GM19455 (cell line): ENCODE measurements around the gene MAGOHB.
A peak's percentile ranks its signal among the peaks of the same experiment; 100 is the strongest.
"Not testable (repeated sequence)": the region's sequence is repeated elsewhere in the genome, so short reads cannot be mapped to it uniquely, and the experiment has no call there.

Source experiments
- ATAC-seq: cut with Tn5 transposase; IDR thresholded peaks from one replicate; pipeline ENCODE4 v1.9.1; 2021; ENCODE audit not compliant: unreplicated experiment

MAGOHB gene

GRCh38 chr12:10613349-10614055 lies at the start of gene MAGOHB:
MAGOHB (minus strand) TSS chr12:10613609; CDS start chr12:10613532, 77 bp downstream.
- ATAC-seq = peak; percentile 97

DNA sequence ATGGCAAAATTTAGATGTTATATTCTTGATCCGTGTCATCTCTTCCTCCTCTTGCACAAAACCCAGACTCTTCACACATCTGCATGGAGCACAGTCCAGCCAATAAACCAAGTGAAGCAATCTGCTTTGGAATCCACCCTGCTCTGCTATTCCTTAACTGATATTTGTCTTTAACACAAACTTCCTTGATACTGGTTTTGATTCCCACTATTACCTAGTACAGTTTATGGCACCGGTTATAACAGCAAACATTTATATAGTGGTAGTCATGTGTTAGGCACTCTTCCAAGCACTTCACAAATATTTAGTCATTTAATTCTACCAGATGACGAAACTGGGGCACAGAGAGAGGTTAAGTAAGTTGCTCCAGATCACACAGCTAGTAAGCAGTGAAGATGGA lies 47.9 kb upstream of the MAGOHB start:
- no peak for ATAC-seq

GRCh38 chr12:10654003-10654402 lies 40.6 kb upstream of the MAGOHB start:
- ATAC-seq = no peak

- ATAC-seq = no peak
Observed at GRCh38 chr12:10652192-10652591, 38.8 kb upstream of the MAGOHB start.

DNA sequence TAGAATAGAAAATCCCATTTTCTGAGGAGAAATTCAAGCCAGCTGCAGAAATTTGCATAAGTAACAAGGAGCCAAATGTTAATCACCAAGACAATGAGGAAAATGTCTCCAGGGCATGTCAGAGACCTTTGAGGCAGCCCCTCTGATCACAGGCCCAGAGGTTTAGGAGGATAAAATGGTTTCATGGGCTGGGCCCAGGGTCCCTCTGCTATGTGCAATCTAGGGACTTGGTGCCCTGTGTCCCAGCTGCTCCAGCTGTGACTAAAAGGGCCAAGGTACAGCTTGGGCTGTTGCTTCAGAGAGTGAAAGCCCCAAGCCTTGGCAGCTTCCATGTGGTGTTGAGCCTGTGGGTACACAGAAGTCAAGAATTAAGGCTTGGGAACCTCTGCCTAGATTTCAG lies 33.2 kb upstream of the MAGOHB start:
- ATAC-seq = not testable (repeated sequence)

GRCh38 chr12:10645910-10646309 lies 32.5 kb upstream of the MAGOHB start:
- ATAC-seq = no peak

- no peak for ATAC-seq
Observed at GRCh38 chr12:10641735-10642500, 28.5 kb upstream of the MAGOHB start.

DNA sequence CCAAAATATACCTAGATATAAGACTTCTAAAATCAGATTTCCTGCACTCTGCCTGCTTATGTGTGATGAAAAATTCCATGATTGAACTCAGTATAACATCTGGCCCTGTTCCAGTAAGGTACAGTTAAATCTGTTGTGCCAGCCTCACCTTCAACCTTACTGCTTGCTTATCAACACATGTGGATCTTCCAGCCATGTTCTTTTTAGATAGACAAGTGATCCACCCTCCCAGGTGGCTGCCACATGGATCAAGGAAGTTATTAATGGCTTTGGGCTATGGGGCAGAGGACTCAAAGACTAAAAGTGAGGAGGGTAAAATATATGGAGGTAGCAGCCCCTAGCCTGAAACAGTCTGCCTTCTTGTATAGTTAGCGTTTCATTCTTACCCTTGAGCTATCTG lies 25.3 kb upstream of the MAGOHB start:
- ATAC-seq = no peak

DNA sequence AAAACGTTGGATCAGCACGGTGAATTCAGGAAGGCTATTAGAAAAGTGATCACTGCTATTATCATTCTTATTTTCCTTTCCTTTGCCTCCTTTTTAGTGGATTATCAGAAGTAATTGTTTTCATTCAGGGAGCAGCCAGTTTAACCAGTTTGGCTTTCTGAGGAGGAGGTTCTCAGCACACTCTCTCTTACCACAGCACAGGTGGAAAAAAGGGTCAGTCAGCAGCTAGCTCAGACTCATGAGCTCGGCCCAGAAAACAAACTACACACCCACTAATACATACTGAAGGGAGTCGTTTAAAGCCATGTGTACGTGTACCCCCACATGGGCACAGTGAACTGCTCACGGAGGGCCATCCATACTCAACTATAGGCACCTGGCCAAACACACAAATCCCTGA lies 23.2 kb upstream of the MAGOHB start:
- no peak for ATAC-seq

DNA sequence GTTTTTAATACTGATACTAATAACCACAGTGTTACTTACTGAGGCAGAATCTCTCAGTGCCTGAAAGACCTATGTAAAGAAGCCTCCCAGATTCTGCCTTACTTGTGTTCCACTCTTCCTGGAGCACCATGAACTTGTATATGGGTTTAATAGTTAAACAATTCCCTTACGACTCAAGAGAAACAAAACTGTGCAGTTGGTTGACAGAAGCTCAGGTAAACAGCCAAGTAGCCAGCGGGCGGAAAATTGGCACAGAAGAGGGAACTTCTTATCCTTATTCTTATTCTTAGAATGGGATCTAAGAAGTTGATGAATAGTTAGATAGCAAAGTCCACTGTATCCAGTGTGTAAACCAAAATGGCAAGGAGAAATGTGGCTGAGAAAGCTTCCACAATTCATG lies 22.7 kb upstream of the MAGOHB start:
- ATAC-seq = no peak

- ATAC-seq = no peak
Observed at GRCh38 chr12:10635306-10635705, 21.9 kb upstream of the MAGOHB start.

DNA sequence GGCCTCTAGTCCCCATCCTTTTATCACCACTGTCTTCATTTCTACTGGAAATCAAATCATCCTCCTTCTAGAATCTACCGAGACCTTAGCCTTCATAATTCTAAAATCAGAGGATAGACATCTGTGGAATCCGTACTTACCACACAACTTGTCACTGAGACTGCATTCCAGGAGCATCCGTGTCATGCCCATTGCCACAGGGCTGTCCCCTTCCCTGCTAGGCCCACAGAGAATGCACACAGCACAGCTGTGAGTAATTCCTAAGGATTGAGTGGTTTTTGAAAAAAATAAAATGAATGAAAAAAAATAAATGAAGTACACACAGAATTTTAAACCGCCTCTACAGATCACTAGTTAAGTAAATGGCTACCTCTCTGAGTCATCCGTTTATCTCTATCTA lies 21.0 kb upstream of the MAGOHB start:
- ATAC-seq = no peak

- ATAC-seq = no peak
Observed at GRCh38 chr12:10633541-10633940, 20.1 kb upstream of the MAGOHB start.

- no peak for ATAC-seq
Observed at GRCh38 chr12:10632226-10632625, 18.8 kb upstream of the MAGOHB start.

GRCh38 chr12:10624605-10625004 lies 11.2 kb upstream of the MAGOHB start:
- ATAC-seq = no peak

DNA sequence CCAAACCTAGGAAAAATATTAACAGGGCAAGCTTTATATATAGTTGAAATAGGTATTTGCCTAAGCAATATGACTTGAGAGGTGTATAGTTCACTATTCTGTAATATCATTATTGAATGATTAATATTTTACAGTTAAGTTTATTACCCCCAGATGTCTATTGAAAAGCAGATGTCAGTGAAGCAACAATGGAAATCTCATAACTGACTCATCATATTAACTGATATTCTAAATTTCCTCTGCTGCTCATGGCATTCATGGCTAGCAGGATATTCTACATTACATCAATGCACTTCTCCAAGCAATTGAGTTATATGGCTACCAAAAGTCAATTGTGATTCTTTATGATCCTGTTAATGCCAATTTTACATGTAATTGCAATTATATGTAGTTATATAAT lies 9.7 kb upstream of the MAGOHB start:
- ATAC-seq = no peak

DNA sequence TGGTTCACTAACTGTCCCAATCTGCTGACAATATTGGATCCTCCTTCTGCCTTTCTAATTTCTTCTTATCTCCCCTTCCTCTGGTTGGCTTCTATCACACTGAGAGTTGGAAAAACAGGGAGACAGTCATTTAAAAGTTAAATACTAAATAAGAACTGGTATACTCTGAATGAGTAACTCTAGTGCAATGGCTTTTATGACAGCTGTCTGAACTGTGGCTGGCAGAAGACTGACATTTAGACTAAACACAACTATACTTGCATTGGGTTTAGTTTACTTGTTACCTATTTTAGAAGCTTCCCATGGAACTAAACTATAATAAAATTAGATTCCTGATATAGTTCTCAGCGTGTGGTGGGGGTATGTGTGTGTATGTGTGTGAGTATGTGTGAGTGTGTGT lies 7.9 kb upstream of the MAGOHB start:
- no peak for ATAC-seq

GRCh38 chr12:10620078-10620779 lies 6.8 kb upstream of the MAGOHB start:
- ATAC-seq = no peak

DNA sequence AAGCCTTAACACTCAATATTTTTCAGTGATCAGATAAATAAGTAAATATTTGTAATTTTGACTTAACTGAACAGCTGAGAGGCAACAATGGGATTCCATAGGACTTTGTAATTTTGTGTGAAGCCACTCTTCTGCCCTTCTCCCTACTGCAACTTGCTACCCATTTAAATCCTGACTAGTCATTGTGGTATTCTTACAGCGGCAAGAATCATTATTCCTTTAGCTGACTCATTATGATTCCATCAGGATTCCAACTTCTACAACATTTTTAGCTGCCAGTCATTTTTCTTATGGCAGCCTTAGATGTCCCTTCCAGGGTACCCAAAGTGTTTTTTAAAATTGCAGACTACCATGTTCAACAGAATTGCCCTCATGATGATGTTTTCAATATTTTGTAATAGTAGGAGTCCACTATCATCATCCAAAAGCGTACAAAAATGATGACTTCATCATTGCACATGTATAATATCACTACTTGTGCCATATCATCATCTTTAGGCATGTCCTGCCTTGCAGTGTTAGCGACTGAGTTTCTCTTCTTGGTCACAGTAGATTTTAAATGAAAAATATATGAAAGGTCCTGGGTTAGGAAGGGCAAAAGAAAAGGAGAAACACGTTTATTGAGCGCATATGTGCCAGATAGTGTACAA lies 5.1 kb upstream of the MAGOHB start:
- no peak for ATAC-seq

DNA sequence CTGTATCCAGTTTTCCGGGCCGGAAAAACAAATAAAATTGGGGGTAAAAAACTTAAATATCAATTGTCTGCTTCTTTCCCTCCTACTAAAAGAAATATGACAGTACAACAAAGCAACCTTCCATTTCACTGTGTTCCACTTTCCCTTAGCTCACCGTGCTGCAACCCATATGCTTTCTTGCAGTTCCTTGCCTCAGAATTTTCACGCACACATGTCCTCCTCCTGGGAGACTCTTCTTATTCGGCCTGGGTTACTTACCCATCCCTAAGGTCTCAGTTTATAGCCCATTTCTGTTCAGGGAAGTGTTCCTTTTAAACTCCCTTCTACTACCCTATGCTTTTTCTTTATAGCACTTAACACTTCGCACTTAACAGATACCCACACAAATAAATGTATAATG lies 4.5 kb upstream of the MAGOHB start:
- no peak for ATAC-seq

DNA sequence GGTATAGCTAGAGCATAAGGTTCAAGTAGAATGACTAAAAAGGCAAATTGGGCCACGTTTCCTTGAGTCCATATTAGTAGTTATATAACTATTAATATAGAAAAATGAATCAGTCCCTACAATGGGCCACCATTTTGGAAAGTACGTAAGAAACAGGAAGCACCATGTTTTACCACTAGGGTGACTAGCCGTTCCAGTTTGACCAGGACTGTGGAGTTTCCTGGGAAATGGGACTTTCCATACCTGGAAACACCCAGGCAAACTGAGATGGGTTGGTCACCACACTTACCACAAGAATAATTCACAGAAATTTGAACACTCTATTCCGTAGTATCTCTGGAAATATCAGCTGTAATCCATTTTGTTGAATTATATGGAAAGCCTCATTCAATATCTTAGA lies 2.1 kb upstream of the MAGOHB start:
- ATAC-seq = no peak

DNA sequence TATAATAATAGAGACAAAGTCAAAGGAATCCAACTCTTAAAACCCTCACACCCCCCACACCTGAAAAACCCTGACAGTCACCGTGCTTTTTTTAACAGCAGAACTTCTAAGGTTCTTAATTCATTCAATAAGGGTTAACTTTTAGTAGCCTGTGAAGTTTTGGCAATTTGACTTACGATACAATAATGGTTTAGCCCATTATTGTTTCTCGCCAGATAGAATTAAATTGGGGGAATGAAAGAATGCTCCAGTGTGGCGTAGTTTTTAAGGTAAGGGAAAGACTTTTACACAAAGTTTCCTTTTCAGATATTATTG lies 604 bp upstream of the MAGOHB start:
- ATAC-seq = peak; percentile 20
